Heart right ventricle (tissue), 16 donors: ENCODE data around the gene ESX1. TPM values are rescaled to one million over a fixed set of nuclear protein-coding genes. Genes with fewer than 3 reads are reported as not detected.

Source experiments
- ATAC-seq, 8 donors: fragments of 200-7000 bp; cut with Tn5 transposase; one replicate each; pipeline ENCODE4 v1.9.1; 2020; ENCODE audit warnings: mild to moderate bottlenecking in 8 of 8, moderate library complexity in 8 of 8, moderate number of reproducible peaks in 1 of 8
- DNase-seq, 2 donors: peaks; one replicate each; pipeline ENCODE4 v3.0.0-alpha.2; 2020
- H3K27ac ChIP-seq, 10 donors: fragments of 200-600 bp; sonication (generic) in 2 of 10; one replicate each; pipeline versions ENCODE4 v1.5.0 to v1.8.0; 2020 to 2022; ENCODE audit warnings: mild to moderate bottlenecking in 3 of 10
- H3K27me3 ChIP-seq, 7 donors: fragments of 200-600 bp; one replicate each; pipeline ENCODE4 v1.8.0; 2021 to 2022; ENCODE audit warnings: mild to moderate bottlenecking in 2 of 7
- H3K36me3 ChIP-seq, 9 donors: fragments of 200-600 bp; sonication (generic) in 1 of 9; one replicate each; pipeline versions ENCODE4 v1.5.0 to v1.8.0; 2020 to 2022; ENCODE audit warnings: mild to moderate bottlenecking in 2 of 9
- H3K4me1 ChIP-seq, 9 donors: fragments of 200-600 bp; sonication (generic) in 1 of 9; one replicate each; pipeline versions ENCODE4 v1.5.0 to v1.8.0; 2020 to 2022; ENCODE audit warnings: mild to moderate bottlenecking in 4 of 9
- H3K4me3 ChIP-seq, 10 donors: fragments of 200-600 bp; sonication (generic) in 2 of 10; one replicate each; pipeline versions ENCODE4 v1.5.0 to v1.8.0; 2020 to 2022; ENCODE audit warnings: mild to moderate bottlenecking in 7 of 10, moderate library complexity in 2 of 10
- H3K9me3 ChIP-seq, 11 donors: fragments of 200-600 bp in 10 of 11; sonication (generic) in 2 of 11; one replicate each; pipeline versions ENCODE4 v1.5.0 to v1.8.0; 2013 to 2022; ENCODE audit warnings: mild to moderate bottlenecking in 2 of 11, control low read depth in 1 of 11, moderate library complexity in 1 of 11
- WGBS, 2 donors: extraction: QIAGEN DNeasy Blood & Tissue Kit; methylation state at CpG; one replicate each; pipeline ENCODE4 v1.1.7; 2013; ENCODE audit warnings: inconsistent platforms in 1 of 2; 5-methylcytosine and 5-hydroxymethylcytosine counted together
- intact Hi-C, 10 donors: fragments of 100-400 bp; cut with DNase I; formaldehyde crosslinking; loops; one replicate each; pipeline versions ENCODE4 v1.11.1 to v1.14.2; 2022
- polyA plus RNA-seq, 2 donors: library from polyadenylated mRNA; stranded (reverse); fragments of 200-250 nt; gene quantifications; one replicate each; pipeline ENCODE4 v1.2.3, GENCODE V29; 2013
- total RNA-seq, 10 donors: library from RNA; stranded (reverse); fragmentation: NEBNext Ultra II Directional in 3 of 10; extraction: Animal tissue kit (Norgen Biotek cat#: 25700) in 3 of 10; gene quantifications; one replicate each; pipeline versions ENCODE4 v1.2.1 to v1.2.4, GENCODE V29; 2021 to 2023
- TF ChIP-seq, protein P1 (sequence below), 9 donors: fragments of 200-600 bp; sonication (generic) in 2 of 9; IDR thresholded peaks; one replicate each; pipeline versions ENCODE4 v1.5.0 to v1.8.0; 2021 to 2022; ENCODE audit warnings: antibody characterized with exemption in 9 of 9, mild to moderate bottlenecking in 5 of 9, moderate library complexity in 1 of 9
- donor health status: Arrhythmogenic right ventricular cardiomyopathy.
- donor health status: ischemic (EF 13 %, LVEDD 7.1; RV severe dilation, severe dysfunction).
- donor health status: healthy with polysubstance abuse.
- donor health status: DM: no; HTN: yes; CAD: no.
- donor health status: DM: no; HTN: no; CAD: no.
- donor health status: ischemic (EF 25% LVEDD 6.9; RV normal size, moderate dysfunction).
- donor health status: ischemic (EF 25% LVEDD 5.7; RV mildly dilated, moderate dysfunction).
- donor health status: healthy.
- donor health status: DM: yes; HTN: yes; CAD: no.
- donor health status: Ischemic cardiomyopathy.
- donor health status: ischemic (EF 35%, LVEDD 5.7; RV mildly dilated, moderate dysfunction).
- donor health status: nonischemic (EF 11% LVEDD 7.7; RV severe dilation, severe dysfunction).
- donor health status: DM: yes; HTN: yes; CAD: no.
- donor health status: PGD.
- donor health status: ischemic (EF 29% LVEDD 5.4; RV normal size, mild dysfunction).
- donor health status: nonischemic (EF 23%, LVEDD 6.1; RV moderate dilation, normal function).

The ESX1 gene
- total and polyA plus RNA-seq, 12 donors, result not detected

- DNase-seq, result no peak
These were observed 25.9 kb upstream of the ESX1 start for GRCh38 chrX:104280609-104281008.

GRCh38 chrX:104270916-104271512 lies 16.3 kb upstream of the ESX1 start:
- DNase-seq (peak; percentile 23 to 39), ATAC-seq (peak in 6 of 8 donors; percentile 46 to 89 (median 74))
- Histone ChIP-seq H3K4me1 (peaks cover 0 to 5% (median 0%) of the 10 kb centered on the region in 9 donors), H3K27me3 (peaks cover 0 to 75% (median 0%) of the 10 kb centered on the region in 7 donors), H3K36me3 (no peaks in the 10 kb centered on the region), H3K4me3 (peak overlapping the region in 7 of 10 donors; percentile 10 to 39 (median 27)), H3K27ac (no peak overlapping the region), H3K9me3 (no peaks in the 10 kb centered on the region)
- WGBS, 2 donors, result 0 to 1% methylated on average over 7 of the region's 7 CpGs
- TF ChIP-seq, protein P1, sequence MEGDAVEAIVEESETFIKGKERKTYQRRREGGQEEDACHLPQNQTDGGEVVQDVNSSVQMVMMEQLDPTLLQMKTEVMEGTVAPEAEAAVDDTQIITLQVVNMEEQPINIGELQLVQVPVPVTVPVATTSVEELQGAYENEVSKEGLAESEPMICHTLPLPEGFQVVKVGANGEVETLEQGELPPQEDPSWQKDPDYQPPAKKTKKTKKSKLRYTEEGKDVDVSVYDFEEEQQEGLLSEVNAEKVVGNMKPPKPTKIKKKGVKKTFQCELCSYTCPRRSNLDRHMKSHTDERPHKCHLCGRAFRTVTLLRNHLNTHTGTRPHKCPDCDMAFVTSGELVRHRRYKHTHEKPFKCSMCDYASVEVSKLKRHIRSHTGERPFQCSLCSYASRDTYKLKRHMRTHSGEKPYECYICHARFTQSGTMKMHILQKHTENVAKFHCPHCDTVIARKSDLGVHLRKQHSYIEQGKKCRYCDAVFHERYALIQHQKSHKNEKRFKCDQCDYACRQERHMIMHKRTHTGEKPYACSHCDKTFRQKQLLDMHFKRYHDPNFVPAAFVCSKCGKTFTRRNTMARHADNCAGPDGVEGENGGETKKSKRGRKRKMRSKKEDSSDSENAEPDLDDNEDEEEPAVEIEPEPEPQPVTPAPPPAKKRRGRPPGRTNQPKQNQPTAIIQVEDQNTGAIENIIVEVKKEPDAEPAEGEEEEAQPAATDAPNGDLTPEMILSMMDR (IDR thresholded peaks at IDR 0.05), result peak; percentile 6 to 69 (median 57)
- intact Hi-C loops, result loop anchor here in 5 of 10 donors (2.0 to 10.0 kb wide), 3 partner anchors 74 to 76 kb away; no protein-coding TSS in a partner anchor

More at GRCh38 chrX:104280609-104281008, 25.9 kb upstream of the ESX1 start:
- TF ChIP-seq, protein P1 (IDR thresholded peaks at IDR 0.05), result no peak
- Histone ChIP-seq H3K9me3 (no peaks in the 10 kb centered on the region), H3K27me3 (peaks cover 0 to 48% (median 0%) of the 10 kb centered on the region in 7 donors), H3K36me3 (no peaks in the 10 kb centered on the region), H3K4me3 (no peak overlapping the region), H3K4me1 (no peaks in the 10 kb centered on the region), H3K27ac (no peak overlapping the region)
- ATAC-seq, result no peak
- WGBS, 2 donors, result 86 to 91% methylated on average over 5 of the region's 5 CpGs
- intact Hi-C loops, result no loop called here

- 50 to 53% methylated on average over 6 of the region's 6 CpGs for WGBS, 2 donors
- no peak overlapping the region for H3K4me3 ChIP-seq
- H3K9me3 ChIP-seq, result no peaks in the 10 kb centered on the region
- TF ChIP-seq, protein P1 (IDR thresholded peaks at IDR 0.05), result no peak
- intact Hi-C loops, result loop anchor here in 5 of 10 donors (2.0 to 10.0 kb wide), 3 partner anchors 73 to 75 kb away; no protein-coding TSS in a partner anchor
- no peaks in the 10 kb centered on the region for H3K36me3 ChIP-seq
- ATAC-seq (no peak), DNase-seq (no peak)
- H3K27ac ChIP-seq, result no peak overlapping the region
- peaks cover 0 to 5% (median 0%) of the 10 kb centered on the region in 9 donors for H3K4me1 ChIP-seq
- peaks cover 0 to 74% (median 0%) of the 10 kb centered on the region in 7 donors for H3K27me3 ChIP-seq
These were observed 15.5 kb upstream of the ESX1 start for GRCh38 chrX:104270212-104270611.

DNA sequence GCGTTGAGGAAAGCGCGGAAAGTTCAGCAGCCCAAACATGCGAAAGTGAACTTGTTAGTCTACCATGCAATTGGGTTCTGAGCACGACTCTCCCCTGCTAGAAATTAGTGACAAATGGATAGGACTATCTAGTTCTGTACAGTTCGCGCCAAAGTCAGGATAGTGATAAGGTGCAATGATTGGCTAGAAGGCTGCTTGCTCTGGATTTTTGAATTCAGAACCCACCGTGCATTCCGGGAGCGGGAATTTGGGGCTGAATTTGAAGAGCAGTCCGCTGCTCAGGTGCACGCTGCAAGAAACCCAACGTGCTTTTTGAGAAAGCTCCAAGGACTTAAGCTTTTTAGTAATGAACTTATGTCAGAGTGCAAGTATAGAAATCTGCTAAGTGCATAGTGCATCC lies 732 bp upstream of the ESX1 start:
- Histone ChIP-seq H3K9me3 (peaks cover 0 to 17% (median 0%) of the 10 kb centered on the region in 11 donors), H3K27ac (no peak overlapping the region), H3K27me3 (peaks cover 0 to 90% (median 37%) of the 10 kb centered on the region in 7 donors), H3K4me1 (peaks cover 0 to 11% (median 0%) of the 10 kb centered on the region in 9 donors), H3K4me3 (no peak overlapping the region), H3K36me3 (no peaks in the 10 kb centered on the region)
- 1 to 3% methylated on average over 13 of the region's 13 CpGs for WGBS, 2 donors
- DNase-seq (no peak), ATAC-seq (no peak)
- intact Hi-C loops, result no loop called here
- TF ChIP-seq, protein P1 (IDR thresholded peaks at IDR 0.05), result no peak
